ENCODE data around the gene MAEA. TPM values are rescaled to one million over a fixed set of nuclear protein-coding genes. Genes with fewer than 3 reads are reported as not detected.

MAEA gene
- polyA plus RNA-seq, 1 experiment, result 94.4 TPM

DNA sequence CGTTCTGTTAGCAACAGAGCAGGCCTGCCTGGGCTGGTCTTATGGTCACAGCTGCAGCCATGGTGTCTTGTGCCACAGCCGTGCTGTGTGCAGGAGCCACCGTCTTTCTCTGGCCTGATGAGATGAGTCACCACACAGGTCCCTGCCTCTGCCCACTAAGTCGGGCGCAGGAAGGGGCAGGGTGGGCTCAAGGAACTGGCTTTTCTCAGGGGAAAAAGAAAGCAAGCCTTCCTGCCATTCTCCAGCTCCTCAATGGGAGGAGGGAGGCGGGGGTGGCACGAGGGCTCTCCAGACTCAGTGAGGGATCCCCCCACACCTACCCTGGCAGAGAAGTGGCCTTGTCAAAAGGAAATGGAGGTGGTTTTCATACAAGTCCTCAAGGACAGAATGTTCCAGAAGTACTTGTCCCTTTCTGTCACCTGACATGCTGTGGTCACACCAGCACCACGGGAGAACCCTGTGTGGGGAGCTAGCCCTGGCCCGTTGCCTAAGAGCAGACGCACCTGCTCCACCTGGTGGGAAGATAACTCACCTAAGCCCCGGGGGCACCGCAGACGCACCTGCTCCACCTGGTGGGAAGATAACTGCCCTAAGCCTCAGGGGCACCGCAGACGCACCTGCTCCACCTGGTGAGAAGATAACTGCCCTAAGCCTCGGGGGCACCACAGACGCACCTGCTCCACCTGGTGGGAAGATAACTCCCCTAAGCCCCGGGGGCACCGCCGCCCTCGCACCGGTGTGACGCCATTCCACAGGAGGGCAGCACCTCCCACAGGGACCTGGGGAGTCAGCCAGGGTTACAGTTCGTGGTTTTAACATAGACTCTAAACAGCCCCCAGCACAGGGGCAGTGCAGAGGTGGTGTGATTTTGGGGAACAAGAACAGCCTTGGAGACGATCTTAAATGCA is 75.8 kb downstream of the MAEA start:
- H3K36me3 ChIP-seq (ENCODE audit: control insufficient read depth, insufficient read depth, low read length), result peaks cover 5% of the 10 kb centered on the region
- TF ChIP-seq, protein P1, sequence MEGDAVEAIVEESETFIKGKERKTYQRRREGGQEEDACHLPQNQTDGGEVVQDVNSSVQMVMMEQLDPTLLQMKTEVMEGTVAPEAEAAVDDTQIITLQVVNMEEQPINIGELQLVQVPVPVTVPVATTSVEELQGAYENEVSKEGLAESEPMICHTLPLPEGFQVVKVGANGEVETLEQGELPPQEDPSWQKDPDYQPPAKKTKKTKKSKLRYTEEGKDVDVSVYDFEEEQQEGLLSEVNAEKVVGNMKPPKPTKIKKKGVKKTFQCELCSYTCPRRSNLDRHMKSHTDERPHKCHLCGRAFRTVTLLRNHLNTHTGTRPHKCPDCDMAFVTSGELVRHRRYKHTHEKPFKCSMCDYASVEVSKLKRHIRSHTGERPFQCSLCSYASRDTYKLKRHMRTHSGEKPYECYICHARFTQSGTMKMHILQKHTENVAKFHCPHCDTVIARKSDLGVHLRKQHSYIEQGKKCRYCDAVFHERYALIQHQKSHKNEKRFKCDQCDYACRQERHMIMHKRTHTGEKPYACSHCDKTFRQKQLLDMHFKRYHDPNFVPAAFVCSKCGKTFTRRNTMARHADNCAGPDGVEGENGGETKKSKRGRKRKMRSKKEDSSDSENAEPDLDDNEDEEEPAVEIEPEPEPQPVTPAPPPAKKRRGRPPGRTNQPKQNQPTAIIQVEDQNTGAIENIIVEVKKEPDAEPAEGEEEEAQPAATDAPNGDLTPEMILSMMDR (IDR thresholded peaks at IDR 0.05; ENCODE audit: insufficient read depth, low read depth, low read length), result no peak
- no peaks in the 10 kb centered on the region for H3K27me3 ChIP-seq (ENCODE audit: control insufficient read depth, insufficient read depth, low read length)
- ChIA-PET CTCF (interaction anchor here (0.6 to 2.4 kb wide), 3 partner anchors 9 to 264 kb away, joined by 3 to 9 read pairs (median 5); no protein-coding TSS in a partner anchor), POLR2A (no interaction called here)
- H3K4me3 ChIP-seq (ENCODE audit: low read depth, low read length), result no peak overlapping the region
- DNase-seq (ENCODE audit: low read depth), result no peak

DNA sequence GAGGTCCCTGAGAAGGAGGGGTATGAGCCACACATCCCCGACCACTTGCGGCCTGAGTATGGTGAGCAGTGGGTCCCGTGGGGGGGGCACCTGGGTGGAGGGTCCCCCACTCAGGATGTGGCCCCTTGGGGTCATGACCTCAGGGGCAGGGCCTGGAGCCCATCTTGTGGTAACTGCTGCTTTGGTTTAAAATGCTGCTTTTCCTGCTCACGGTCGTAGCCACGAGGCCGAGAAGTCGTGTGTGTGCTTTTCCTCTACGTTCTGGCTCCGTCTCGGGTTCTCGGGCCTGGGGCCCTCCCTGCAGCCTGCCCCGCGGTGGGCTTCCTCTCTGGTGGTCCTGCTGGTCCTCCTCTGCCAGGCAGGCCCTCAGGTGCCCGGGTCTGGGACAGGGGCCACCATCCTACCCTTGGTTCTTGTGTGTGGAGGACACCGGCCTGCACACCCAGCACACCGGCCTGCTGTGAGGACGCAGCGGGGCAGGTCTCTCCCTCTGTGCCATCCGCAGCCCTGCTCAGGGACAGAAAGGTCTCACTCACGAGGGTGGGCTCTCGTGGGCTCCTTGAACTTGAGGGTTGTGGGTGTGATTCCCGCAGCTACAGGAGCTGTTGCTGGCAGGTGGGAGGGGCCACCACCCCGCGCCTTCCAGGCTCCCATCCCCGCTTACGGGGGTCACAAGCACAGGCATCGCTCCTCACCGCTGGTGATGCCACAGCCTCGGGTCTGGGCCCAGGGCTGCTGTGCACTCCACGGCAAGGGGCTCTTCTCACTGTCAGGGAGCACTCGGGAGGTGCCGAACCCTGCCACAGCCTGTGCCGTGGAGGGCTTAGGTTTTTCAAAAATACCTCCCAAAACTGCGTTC is 76.9 kb downstream of the MAEA start:
- POLR2A ChIA-PET, result no interaction called here
- H3K36me3 ChIP-seq (ENCODE audit: control insufficient read depth, insufficient read depth, low read length), result peaks cover 8% of the 10 kb centered on the region
- no peak for DNase-seq (ENCODE audit: low read depth)
- no peaks in the 10 kb centered on the region for H3K27me3 ChIP-seq (ENCODE audit: control insufficient read depth, insufficient read depth, low read length)
- no peak overlapping the region for H3K4me3 ChIP-seq (ENCODE audit: low read depth, low read length)
- TF ChIP-seq, protein P1 (IDR thresholded peaks at IDR 0.05; ENCODE audit: insufficient read depth, low read depth, low read length), result no peak
- CTCF ChIA-PET, result interaction anchor here (0.6 to 2.4 kb wide), 3 partner anchors 10 kb away, joined by 3 to 9 read pairs (median 5); no protein-coding TSS in a partner anchor

DNA sequence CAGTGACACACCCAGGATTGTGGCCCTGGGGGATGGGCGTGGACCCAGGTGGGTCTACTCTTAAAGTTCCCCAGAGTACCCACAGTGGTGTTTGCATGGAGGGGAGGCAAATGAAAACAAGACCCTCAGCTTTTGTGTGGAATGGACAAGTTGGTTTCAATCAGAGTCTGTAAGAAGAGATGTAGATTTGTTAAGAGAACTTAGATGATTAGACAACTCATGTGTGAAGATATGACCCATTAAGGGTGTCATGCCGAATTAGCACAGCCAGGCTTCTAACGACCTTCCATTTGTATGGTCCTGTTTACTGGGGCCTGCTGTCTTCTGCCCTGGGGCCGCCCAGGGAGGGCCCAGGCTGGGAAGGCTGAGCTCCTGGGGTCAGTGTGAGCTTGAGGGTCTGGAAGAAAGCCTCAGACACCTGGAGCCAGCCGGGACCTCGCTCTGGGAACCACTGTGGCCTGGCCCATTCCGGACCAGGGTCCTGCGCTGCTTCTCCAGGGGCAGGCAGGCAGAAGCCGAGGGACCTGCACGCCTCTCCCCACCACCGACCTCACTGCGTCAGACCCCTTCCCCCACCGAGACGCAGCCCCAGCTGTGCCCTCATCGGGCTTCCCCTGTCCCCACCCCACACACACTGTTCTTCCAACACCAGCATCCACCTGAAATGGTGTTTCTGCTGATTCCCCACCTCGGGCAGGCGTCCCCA is 77.7 kb downstream of the MAEA start:
- Histone ChIP-seq H3K27me3 (ENCODE audit: control insufficient read depth, insufficient read depth, low read length) (no peaks in the 10 kb centered on the region), H3K36me3 (ENCODE audit: control insufficient read depth, insufficient read depth, low read length) (peaks cover 8% of the 10 kb centered on the region), H3K4me3 (ENCODE audit: low read depth, low read length) (no peak overlapping the region)
- CTCF ChIA-PET, result interaction anchor here (0.6 kb wide), 1 partner anchor 11 kb away, joined by 3 read pairs; no protein-coding TSS in a partner anchor
- TF ChIP-seq, protein P1 (IDR thresholded peaks at IDR 0.05; ENCODE audit: insufficient read depth, low read depth, low read length), result no peak
- DNase-seq (ENCODE audit: low read depth), result no peak
- POLR2A ChIA-PET, result no interaction called here

DNA sequence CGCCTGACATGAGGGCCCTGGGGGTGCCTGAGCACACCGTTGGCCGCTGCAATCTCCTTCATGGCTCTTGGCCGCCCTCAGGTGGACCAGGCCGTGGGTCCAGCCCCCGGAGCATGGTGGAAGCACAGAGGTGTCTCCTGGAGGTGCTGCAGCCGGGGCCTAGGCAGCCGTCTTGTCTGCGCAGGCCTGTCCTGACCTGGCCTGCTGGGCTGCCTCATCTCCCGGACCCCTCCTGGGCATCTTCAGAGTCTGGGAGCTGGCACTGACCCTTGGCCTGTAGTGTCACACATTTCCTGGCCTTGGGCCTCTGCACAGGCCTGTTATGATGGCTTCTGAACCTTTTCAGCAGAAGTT is 78.2 kb downstream of the MAEA start:
- TF ChIP-seq, protein P1 (IDR thresholded peaks at IDR 0.05; ENCODE audit: insufficient read depth, low read depth, low read length), result no peak
- Histone ChIP-seq H3K4me3 (ENCODE audit: low read depth, low read length) (no peak overlapping the region), H3K27me3 (ENCODE audit: control insufficient read depth, insufficient read depth, low read length) (no peaks in the 10 kb centered on the region), H3K36me3 (ENCODE audit: control insufficient read depth, insufficient read depth, low read length) (peaks cover 8% of the 10 kb centered on the region)
- POLR2A ChIA-PET, result no interaction called here
- CTCF ChIA-PET, result interaction anchor here (0.6 to 1.2 kb wide), 2 partner anchors 144 to 261 kb away, joined by 3 read pairs; no protein-coding TSS in a partner anchor
- no peak for DNase-seq (ENCODE audit: low read depth)

Data from BJ (cell line).